Endodermal cell (in vitro differentiated cells): ENCODE results near the gene LRP4. TPM values are rescaled to one million over a fixed set of nuclear protein-coding genes. Genes with fewer than 3 reads are reported as not detected.

Source experiments
- DNase-seq: peaks from one replicate; pipeline ENCODE4 v3.0.0-alpha.2; 2017
- H3K27ac ChIP-seq: 2 replicates; pipeline ENCODE4 v1.5.1; 2013; ENCODE audit warnings: mild to moderate bottlenecking, low read depth, low read length, moderate library complexity
- H3K27me3 ChIP-seq: 2 replicates; pipeline ENCODE4 v1.6.1; 2013; ENCODE audit warnings: mild to moderate bottlenecking, low read length, moderate library complexity; ENCODE audit not compliant: insufficient read depth, control insufficient read depth, poor library complexity, severe bottlenecking
- H3K36me3 ChIP-seq: 2 replicates; pipeline ENCODE4 v1.7.0; 2013; ENCODE audit warnings: mild to moderate bottlenecking, low read length, moderate library complexity; ENCODE audit not compliant: control insufficient read depth, insufficient read depth
- H3K4me1 ChIP-seq: one replicate; pipeline ENCODE4 v1.7.0; 2013; ENCODE audit warnings: low read length; ENCODE audit not compliant: control insufficient read depth, insufficient read depth
- H3K4me3 ChIP-seq: 2 replicates; pipeline ENCODE4 v1.5.1; 2013; ENCODE audit warnings: mild to moderate bottlenecking, low read length, moderate library complexity
- H3K9ac ChIP-seq: 2 replicates; pipeline ENCODE4 v1.6.1; 2013; ENCODE audit warnings: mild to moderate bottlenecking, low read length, moderate library complexity; ENCODE audit not compliant: poor library complexity, severe bottlenecking; ENCODE audit errors: extremely low read depth
- H3K9me3 ChIP-seq: 2 replicates; pipeline ENCODE4 v1.6.1; 2013; ENCODE audit warnings: mild to moderate bottlenecking, low read length, moderate library complexity; ENCODE audit not compliant: control insufficient read depth
- H3K27ac Mint-ChIP-seq: 2 replicates; pipeline ENCODE4 v1.8.0; 2020; ENCODE audit warnings: mixed read lengths
- H3K27me3 Mint-ChIP-seq: 2 replicates; pipeline ENCODE4 v1.8.0; 2021; ENCODE audit warnings: mild to moderate bottlenecking, mixed read lengths; ENCODE audit not compliant: insufficient read depth
- H3K36me3 Mint-ChIP-seq: 2 replicates; pipeline ENCODE4 v1.8.0; 2020; ENCODE audit warnings: low read depth, mixed read lengths
- H3K4me1 Mint-ChIP-seq: 2 replicates; pipeline ENCODE4 v1.8.0; 2020; ENCODE audit warnings: mixed read lengths
- H3K4me3 Mint-ChIP-seq: 2 replicates; pipeline ENCODE4 v1.8.0; 2020; ENCODE audit warnings: mild to moderate bottlenecking, moderate library complexity, mixed read lengths
- H3K9me3 Mint-ChIP-seq: 2 replicates; pipeline ENCODE4 v1.8.0; 2020; ENCODE audit warnings: mild to moderate bottlenecking, mixed read lengths
- WGBS, 2 experiments: methylation state at CpG; one replicate each; pipeline versions ENCODE4 v1.1.5 to v1.1.7; 2013; ENCODE audit warnings: missing lambda C conversion rate in 2 of 2, mixed read lengths in 1 of 2; ENCODE audit not compliant: insufficient coverage in 1 of 2, insufficient read length in 1 of 2; 5-methylcytosine and 5-hydroxymethylcytosine counted together
- total RNA-seq, 2 donors: library from RNA; stranded (reverse); fragmentation: NEBNext Ultra II Directional in 1 of 2; extraction: Animal tissue kit (Norgen Biotek cat#: 25700) in 1 of 2; gene quantifications; 2 replicates in 1 of 2; 3 replicates in 1 of 2; pipeline ENCODE4 v1.2.1, GENCODE V29; 2021
- TF ChIP-seq, protein P1 (sequence below): fragments of 200-600 bp; sonication (generic); conservative IDR thresholded peaks from 2 replicates; pipeline ENCODE4 v1.5.0; 2021; ENCODE audit warnings: antibody characterized with exemption, mild to moderate bottlenecking

LRP4 gene
- total RNA-seq, 2 donors from 2014 or later: 12.6 to 13.6 TPM

- Histone ChIP-seq H3K4me3 (no peak overlapping the region), H3K9me3 (no peaks in the 10 kb centered on the region), H3K27me3 (peaks cover 12% of the 10 kb centered on the region), H3K9ac (no peak overlapping the region), H3K36me3 (peaks cover 6% of the 10 kb centered on the region), H3K4me1 (no peaks in the 10 kb centered on the region), H3K27ac (no peak overlapping the region)
- H3K4me3 Mint-ChIP-seq: no peak overlapping the region
- H3K27ac Mint-ChIP-seq: peak overlapping the region; percentile 42
- no peak for DNase-seq
- no peaks in the 10 kb centered on the region for H3K4me1 Mint-ChIP-seq
- WGBS, 2 experiments: 88 to 96% methylated on average over 4 of the region's 4 CpGs
- TF ChIP-seq, protein P1, sequence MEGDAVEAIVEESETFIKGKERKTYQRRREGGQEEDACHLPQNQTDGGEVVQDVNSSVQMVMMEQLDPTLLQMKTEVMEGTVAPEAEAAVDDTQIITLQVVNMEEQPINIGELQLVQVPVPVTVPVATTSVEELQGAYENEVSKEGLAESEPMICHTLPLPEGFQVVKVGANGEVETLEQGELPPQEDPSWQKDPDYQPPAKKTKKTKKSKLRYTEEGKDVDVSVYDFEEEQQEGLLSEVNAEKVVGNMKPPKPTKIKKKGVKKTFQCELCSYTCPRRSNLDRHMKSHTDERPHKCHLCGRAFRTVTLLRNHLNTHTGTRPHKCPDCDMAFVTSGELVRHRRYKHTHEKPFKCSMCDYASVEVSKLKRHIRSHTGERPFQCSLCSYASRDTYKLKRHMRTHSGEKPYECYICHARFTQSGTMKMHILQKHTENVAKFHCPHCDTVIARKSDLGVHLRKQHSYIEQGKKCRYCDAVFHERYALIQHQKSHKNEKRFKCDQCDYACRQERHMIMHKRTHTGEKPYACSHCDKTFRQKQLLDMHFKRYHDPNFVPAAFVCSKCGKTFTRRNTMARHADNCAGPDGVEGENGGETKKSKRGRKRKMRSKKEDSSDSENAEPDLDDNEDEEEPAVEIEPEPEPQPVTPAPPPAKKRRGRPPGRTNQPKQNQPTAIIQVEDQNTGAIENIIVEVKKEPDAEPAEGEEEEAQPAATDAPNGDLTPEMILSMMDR: no peak
- peaks cover 3% of the 10 kb centered on the region for H3K27me3 Mint-ChIP-seq
- no peaks in the 10 kb centered on the region for H3K9me3 Mint-ChIP-seq
- H3K36me3 Mint-ChIP-seq: peaks cover 6% of the 10 kb centered on the region
Observed at GRCh38 chr11:46857666-46858065, 60.7 kb downstream of the LRP4 start.

DNA sequence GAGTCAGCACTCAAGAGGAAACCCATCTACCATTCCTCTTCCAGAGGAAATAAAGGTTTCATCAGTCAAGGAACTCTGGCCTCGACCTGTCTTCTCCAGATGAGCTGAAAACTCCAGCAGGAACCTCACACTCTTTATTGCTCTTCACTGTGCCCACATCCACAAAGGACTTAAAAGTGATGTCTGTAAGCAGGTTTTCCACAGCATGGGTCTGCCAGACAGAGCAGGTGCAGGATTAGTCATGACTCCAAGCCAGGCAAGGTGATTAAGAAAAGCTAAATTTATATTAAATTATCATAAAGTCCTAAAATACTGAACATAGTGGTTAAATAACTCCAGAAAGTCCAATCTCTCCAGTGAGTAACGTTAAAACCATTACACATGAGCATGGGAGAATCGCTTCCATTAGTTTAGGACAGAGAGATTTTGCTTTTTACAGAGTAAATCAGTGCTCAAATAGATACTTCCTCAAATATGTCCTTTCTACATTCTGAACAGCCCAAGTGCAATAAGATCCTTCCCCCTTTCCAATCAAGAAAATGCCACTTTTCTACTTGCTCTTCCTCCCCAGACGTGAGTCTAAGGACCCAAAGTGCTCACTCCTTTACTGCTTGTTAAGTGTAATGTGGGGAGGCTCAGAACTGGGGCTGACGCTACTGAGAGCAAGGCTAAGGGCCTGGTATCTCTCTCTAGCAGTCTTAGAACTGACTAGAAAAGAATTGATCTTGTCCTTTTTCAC, 61.6 kb downstream of the LRP4 start:
- peaks cover 7% of the 10 kb centered on the region for H3K9me3 ChIP-seq
- H3K4me1 ChIP-seq: no peaks in the 10 kb centered on the region
- WGBS, 2 experiments: 71 to 96% methylated on average over 3 to 5 of the region's 5 CpGs
- Mint-ChIP-seq H3K27me3 (peaks cover 5% of the 10 kb centered on the region), H3K27ac (no peak overlapping the region), H3K9me3 (peaks cover 2% of the 10 kb centered on the region), H3K4me3 (no peak overlapping the region), H3K36me3 (peaks cover 4% of the 10 kb centered on the region), H3K4me1 (no peaks in the 10 kb centered on the region)
- DNase-seq: no peak
- peaks cover 15% of the 10 kb centered on the region for H3K27me3 ChIP-seq
- H3K9ac ChIP-seq: no peak overlapping the region
- peaks cover 6% of the 10 kb centered on the region for H3K36me3 ChIP-seq
- no peak overlapping the region for H3K27ac ChIP-seq
- TF ChIP-seq, protein P1: no peak
- H3K4me3 ChIP-seq: no peak overlapping the region

GRCh38 chr11:46855863-46856262, 62.5 kb downstream of the LRP4 start:
- Mint-ChIP-seq H3K27me3 (peaks cover 5% of the 10 kb centered on the region), H3K9me3 (peaks cover 8% of the 10 kb centered on the region), H3K36me3 (peaks cover 4% of the 10 kb centered on the region), H3K4me3 (no peak overlapping the region), H3K27ac (no peak overlapping the region), H3K4me1 (no peaks in the 10 kb centered on the region)
- peaks cover 16% of the 10 kb centered on the region for H3K9me3 ChIP-seq
- DNase-seq: no peak
- no peak overlapping the region for H3K27ac ChIP-seq
- H3K9ac ChIP-seq: no peak overlapping the region
- TF ChIP-seq, protein P1: no peak
- WGBS, 2 experiments: 90 to 97% methylated on average over 2 of the region's 2 CpGs
- H3K27me3 ChIP-seq: peaks cover 15% of the 10 kb centered on the region
- H3K36me3 ChIP-seq: peaks cover 6% of the 10 kb centered on the region
- no peak overlapping the region for H3K4me3 ChIP-seq
- H3K4me1 ChIP-seq: no peaks in the 10 kb centered on the region
